CD14-positive monocyte (primary cell): ENCODE results near the gene PTPRN2. TPM values are rescaled to one million over a fixed set of nuclear protein-coding genes. Genes with fewer than 3 reads are reported as not detected.
"Not testable (repeated sequence)": the region's sequence is repeated elsewhere in the genome, so short reads cannot be mapped to it uniquely, and the experiment has no call there.

Source experiments
- DNase-seq, 3 donors: peaks; one replicate each; pipeline ENCODE4 v3.0.0-alpha.2; 2011 to 2022
- H2AFZ ChIP-seq: 2 replicates; pipeline ENCODE4 v1.6.0; 2012; ENCODE audit warnings: mild to moderate bottlenecking, low read depth, low read length, inconsistent platforms; ENCODE audit not compliant: insufficient read depth, poor library complexity, severe bottlenecking
- H3K27ac ChIP-seq, 2 donors: 1 replicate in 1 of 2; 2 replicates in 1 of 2; pipeline ENCODE4 v1.5.1; 2012 to 2013; ENCODE audit warnings: low read length in 2 of 2, control low read depth in 1 of 2, inconsistent platforms in 1 of 2, low read depth in 1 of 2, mild to moderate bottlenecking in 1 of 2
- H3K27me3 ChIP-seq, 2 donors: one replicate each; pipeline versions ENCODE4 v1.6.0 to v1.6.1; 2011 to 2013; ENCODE audit warnings: low read length in 2 of 2; ENCODE audit not compliant: control insufficient read depth in 2 of 2, insufficient read depth in 2 of 2
- H3K36me3 ChIP-seq, 2 donors: replicated peaks in 1 of 2; 1 replicate in 1 of 2; 2 replicates in 1 of 2; pipeline versions ENCODE4 v1.5.1 to v1.6.1; 2012 to 2013; ENCODE audit warnings: low read length in 2 of 2, control low read depth in 1 of 2, inconsistent platforms in 1 of 2, mild to moderate bottlenecking in 1 of 2; ENCODE audit not compliant: insufficient read depth in 2 of 2, control insufficient read depth in 1 of 2
- H3K4me1 ChIP-seq, 2 donors: 1 replicate in 1 of 2; 2 replicates in 1 of 2; pipeline versions ENCODE4 v1.5.1 to v1.6.1; 2012 to 2013; ENCODE audit warnings: low read length in 2 of 2, control low read depth in 1 of 2, inconsistent platforms in 1 of 2, mild to moderate bottlenecking in 1 of 2, moderate library complexity in 1 of 2; ENCODE audit not compliant: insufficient read depth in 2 of 2, control insufficient read depth in 1 of 2
- H3K4me2 ChIP-seq: replicated peaks from 2 replicates; pipeline ENCODE3; 2012; ENCODE audit warnings: low read length, moderate library complexity, mild to moderate bottlenecking; ENCODE audit not compliant: poor library complexity, severe bottlenecking; ENCODE audit errors: extremely low read depth
- H3K4me3 ChIP-seq, 3 experiments: fragments of 200-600 bp in 1 of 3; sonication (generic) in 1 of 3; replicated peaks in 1 of 3; 1 replicate in 2 of 3; 2 replicates in 1 of 3; pipeline ENCODE4 v1.5.1; 2011 to 2013; ENCODE audit warnings: low read length in 3 of 3, mild to moderate bottlenecking in 3 of 3, control low read depth in 2 of 3, low read depth in 2 of 3, inconsistent platforms in 1 of 3, moderate library complexity in 1 of 3
- H3K79me2 ChIP-seq: 2 replicates; pipeline ENCODE4 v1.6.0; 2012; ENCODE audit warnings: mild to moderate bottlenecking, control low read depth, inconsistent platforms, low read length, moderate library complexity; ENCODE audit not compliant: insufficient read depth
- H3K9ac ChIP-seq: 2 replicates; pipeline ENCODE4 v1.6.0; 2017; ENCODE audit warnings: low read length, mild to moderate bottlenecking; ENCODE audit not compliant: insufficient read depth, poor library complexity, severe bottlenecking
- H3K9me3 ChIP-seq, 2 donors: replicated peaks in 1 of 2; 1 replicate in 1 of 2; 2 replicates in 1 of 2; pipeline versions ENCODE4 v1.5.1 to v1.6.1; 2012 to 2013; ENCODE audit warnings: low read length in 2 of 2, control low read depth in 1 of 2; ENCODE audit not compliant: control insufficient read depth in 1 of 2, insufficient read depth in 1 of 2
- H4K20me1 ChIP-seq: 2 replicates; pipeline ENCODE4 v1.6.0; 2012; ENCODE audit warnings: mild to moderate bottlenecking, low read length, control low read depth, moderate library complexity; ENCODE audit not compliant: insufficient read depth
- H3K27ac Mint-ChIP-seq, 7 donors: one replicate each; pipeline ENCODE4 v1.8.0; 2020; ENCODE audit warnings: mild to moderate bottlenecking in 7 of 7, mixed read lengths in 7 of 7, moderate library complexity in 6 of 7, inconsistent platforms in 2 of 7
- H3K27me3 Mint-ChIP-seq, 3 donors: one replicate each; pipeline ENCODE4 v1.8.0; 2021 to 2022; ENCODE audit warnings: low read depth in 3 of 3, mild to moderate bottlenecking in 3 of 3, mixed read lengths in 3 of 3, moderate library complexity in 3 of 3, inconsistent platforms in 1 of 3
- H3K36me3 Mint-ChIP-seq, 2 donors: one replicate each; pipeline ENCODE4 v1.8.0; 2020; ENCODE audit warnings: mixed read lengths in 2 of 2, inconsistent platforms in 1 of 2, mild to moderate bottlenecking in 1 of 2
- H3K4me1 Mint-ChIP-seq: one replicate; pipeline ENCODE4 v1.8.0; 2020; ENCODE audit warnings: mild to moderate bottlenecking, mixed read lengths
- H3K4me3 Mint-ChIP-seq, 2 donors: one replicate each; pipeline ENCODE4 v1.8.0; 2020; ENCODE audit warnings: mild to moderate bottlenecking in 2 of 2, mixed read lengths in 2 of 2, moderate library complexity in 1 of 2
- H3K9me3 Mint-ChIP-seq, 7 donors: one replicate each; pipeline ENCODE4 v1.8.0; 2020 to 2022; ENCODE audit warnings: mixed read lengths in 7 of 7, mild to moderate bottlenecking in 6 of 7, moderate library complexity in 6 of 7, inconsistent platforms in 2 of 7
- WGBS: methylation state at CpG from one replicate; pipeline ENCODE4 v1.1.5; 2013; ENCODE audit warnings: missing lambda C conversion rate; ENCODE audit not compliant: insufficient coverage; 5-methylcytosine and 5-hydroxymethylcytosine counted together
- intact Hi-C, 2 donors: fragments of 100-400 bp; cut with micrococcal nuclease; formaldehyde crosslinking; loops; one replicate each; pipeline versions ENCODE4 v1.15.0 to v1.15.1; 2023
- polyA plus RNA-seq, 3 donors: library from polyadenylated mRNA; depleted of rRNA in 1 of 3; unstranded in 2 of 3; stranded (reverse) in 1 of 3; fragments of 300-500 nt in 2 of 3; fragments of >200 nt in 1 of 3; fragmentation: Illumina TruSeq in 2 of 3; gene quantifications; 1 replicate in 2 of 3; 2 replicates in 1 of 3; pipeline ENCODE4 v1.2.3, GENCODE V29; 2012 to 2021
- TF ChIP-seq, protein P1 (sequence below): fragments of 200-600 bp; IDR thresholded peaks from one replicate; pipeline ENCODE4 v1.8.0; 2022; ENCODE audit warnings: antibody characterized with exemption, mild to moderate bottlenecking

PTPRN2 gene
- polyA plus RNA-seq, 3 donors = 0.25 to 1.4 (median 0.97) TPM

DNA sequence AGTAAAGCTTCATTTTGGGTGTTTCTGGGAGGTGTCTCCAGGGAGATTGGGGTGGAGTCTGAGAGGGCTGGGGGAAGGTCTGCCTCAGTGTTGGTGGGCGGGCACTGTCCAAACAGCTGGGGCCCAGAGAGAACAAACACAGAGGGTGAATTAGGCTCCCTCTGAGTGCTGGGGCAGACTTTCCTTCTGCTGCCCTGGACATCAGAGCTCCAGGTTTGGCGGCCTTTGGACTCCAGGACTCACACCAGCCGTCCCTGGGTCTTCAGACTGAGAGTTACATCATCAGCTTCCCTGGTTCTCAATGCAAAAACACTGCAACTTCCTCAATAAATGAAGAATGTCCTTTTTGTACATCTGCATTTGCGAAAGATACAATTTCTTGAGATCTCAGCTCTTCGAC is 427.4 kb downstream of the PTPRN2 start:
- Histone ChIP-seq H3K4me2 (no peak overlapping the region), H2AFZ (no peak overlapping the region), H3K27me3 (no peaks in the 10 kb centered on the region), H3K4me3 (no peak overlapping the region), H3K79me2 (no peaks in the 10 kb centered on the region), H3K9me3 (peaks cover 44 to 65% of the 10 kb centered on the region in 2 donors), H3K4me1 (no peaks in the 10 kb centered on the region), H4K20me1 (no peaks in the 10 kb centered on the region), H3K36me3 (no peaks in the 10 kb centered on the region), H3K27ac (no peak overlapping the region), H3K9ac (no peak overlapping the region)
- Mint-ChIP-seq H3K9me3 (peaks cover 27 to 45% (median 39%) of the 10 kb centered on the region in 7 donors), H3K36me3 (no peaks in the 10 kb centered on the region), H3K27ac (no peak overlapping the region), H3K4me1 (no peaks in the 10 kb centered on the region), H3K27me3 (no peaks in the 10 kb centered on the region), H3K4me3 (no peak overlapping the region)
- intact Hi-C loops = no loop called here
- DNase-seq = no peak
- TF ChIP-seq, protein P1, sequence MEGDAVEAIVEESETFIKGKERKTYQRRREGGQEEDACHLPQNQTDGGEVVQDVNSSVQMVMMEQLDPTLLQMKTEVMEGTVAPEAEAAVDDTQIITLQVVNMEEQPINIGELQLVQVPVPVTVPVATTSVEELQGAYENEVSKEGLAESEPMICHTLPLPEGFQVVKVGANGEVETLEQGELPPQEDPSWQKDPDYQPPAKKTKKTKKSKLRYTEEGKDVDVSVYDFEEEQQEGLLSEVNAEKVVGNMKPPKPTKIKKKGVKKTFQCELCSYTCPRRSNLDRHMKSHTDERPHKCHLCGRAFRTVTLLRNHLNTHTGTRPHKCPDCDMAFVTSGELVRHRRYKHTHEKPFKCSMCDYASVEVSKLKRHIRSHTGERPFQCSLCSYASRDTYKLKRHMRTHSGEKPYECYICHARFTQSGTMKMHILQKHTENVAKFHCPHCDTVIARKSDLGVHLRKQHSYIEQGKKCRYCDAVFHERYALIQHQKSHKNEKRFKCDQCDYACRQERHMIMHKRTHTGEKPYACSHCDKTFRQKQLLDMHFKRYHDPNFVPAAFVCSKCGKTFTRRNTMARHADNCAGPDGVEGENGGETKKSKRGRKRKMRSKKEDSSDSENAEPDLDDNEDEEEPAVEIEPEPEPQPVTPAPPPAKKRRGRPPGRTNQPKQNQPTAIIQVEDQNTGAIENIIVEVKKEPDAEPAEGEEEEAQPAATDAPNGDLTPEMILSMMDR = no peak
- WGBS = 79% methylated on average over 5 of the region's 5 CpGs

DNA sequence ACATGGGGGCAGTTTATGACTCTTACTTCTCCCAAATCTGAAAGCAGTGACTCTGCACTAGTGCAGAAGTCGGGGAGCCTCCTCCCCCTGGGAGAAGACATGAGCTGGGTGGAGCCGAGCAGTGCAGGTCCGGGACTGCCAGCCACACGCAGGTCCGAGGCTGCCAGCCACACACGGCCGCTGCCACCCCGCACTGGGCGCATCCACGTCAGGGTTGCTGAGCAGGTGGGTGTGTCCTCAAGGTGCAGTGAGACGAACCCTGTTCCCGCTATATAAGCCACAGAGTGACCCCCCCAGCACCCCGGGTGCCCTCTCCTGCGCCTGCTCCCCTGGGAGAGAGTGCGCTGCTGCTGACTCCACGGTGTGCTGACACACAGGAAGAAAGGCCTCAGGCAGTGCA is 430.2 kb downstream of the PTPRN2 start:
- H3K4me2 ChIP-seq = no peak overlapping the region
- TF ChIP-seq, protein P1 = no peak
- no peak overlapping the region for H3K4me3 ChIP-seq
- no peak overlapping the region for H3K4me3 Mint-ChIP-seq
- no peaks in the 10 kb centered on the region for H3K4me1 Mint-ChIP-seq
- no peak overlapping the region for H2AFZ ChIP-seq
- no peak overlapping the region for H3K27ac Mint-ChIP-seq
- H3K4me1 ChIP-seq = no peaks in the 10 kb centered on the region
- H3K9me3 Mint-ChIP-seq = peaks cover 19 to 42% (median 35%) of the 10 kb centered on the region in 7 donors
- H4K20me1 ChIP-seq = no peaks in the 10 kb centered on the region
- H3K27me3 Mint-ChIP-seq = peaks cover 0 to 1% (median 0%) of the 10 kb centered on the region in 3 donors
- no peaks in the 10 kb centered on the region for H3K36me3 ChIP-seq
- DNase-seq = no peak
- intact Hi-C loops = no loop called here
- H3K9me3 ChIP-seq = peaks cover 50 to 60% of the 10 kb centered on the region in 2 donors
- H3K79me2 ChIP-seq = no peaks in the 10 kb centered on the region
- no peaks in the 10 kb centered on the region for H3K27me3 ChIP-seq
- no peak overlapping the region for H3K27ac ChIP-seq
- no peaks in the 10 kb centered on the region for H3K36me3 Mint-ChIP-seq
- WGBS = 91% methylated on average over 10 of the region's 16 CpGs
- H3K9ac ChIP-seq = no peak overlapping the region

DNA sequence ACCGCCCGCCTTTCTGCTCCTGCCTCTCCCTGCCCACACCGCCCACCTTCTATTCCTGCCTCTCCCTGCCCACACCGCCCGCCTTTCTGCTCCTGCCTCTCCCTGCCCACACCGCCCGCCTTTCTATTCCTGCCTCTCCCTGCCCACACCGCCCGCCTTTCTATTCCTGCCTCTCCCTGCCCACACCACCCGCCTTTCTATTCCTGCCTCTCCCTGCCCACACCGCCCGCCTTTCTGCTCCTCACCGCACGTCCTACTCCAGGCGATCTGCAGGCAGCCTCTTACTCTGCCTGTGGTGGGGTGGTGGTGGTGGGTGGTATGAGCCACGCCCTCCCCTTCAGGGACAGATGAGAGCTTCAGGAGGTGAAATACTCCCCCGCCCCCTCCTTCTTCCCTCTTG is 436.4 kb downstream of the PTPRN2 start:
- H3K27ac Mint-ChIP-seq, H3K4me2 ChIP-seq, H3K27me3 Mint-ChIP-seq, H3K36me3 Mint-ChIP-seq, intact Hi-C loops, H2AFZ ChIP-seq, H3K27me3 ChIP-seq, H3K4me1 ChIP-seq, H3K9ac ChIP-seq, H3K4me3 ChIP-seq, H3K36me3 ChIP-seq, H3K4me3 Mint-ChIP-seq, DNase-seq, H3K4me1 Mint-ChIP-seq, H4K20me1 ChIP-seq, H3K79me2 ChIP-seq, H3K27ac ChIP-seq: not testable (repeated sequence)
- H3K9me3 ChIP-seq = peaks cover 61 to 66% of the 10 kb centered on the region in 2 donors
- peaks cover 20 to 58% (median 43%) of the 10 kb centered on the region in 7 donors for H3K9me3 Mint-ChIP-seq
- 70% methylated on average over 9 of the region's 17 CpGs for WGBS
